RWPE1 (cell line): ENCODE results near the gene THBS2.
"Not testable (repeated sequence)": the region's sequence is repeated elsewhere in the genome, so short reads cannot be mapped to it uniquely, and the experiment has no call there.

Source experiments
- CTCF ChIA-PET: fragments of 350-600 bp; sonication (Branson Sonifier 250); formaldehyde crosslinking; extraction: SDS; loops from one replicate; lab custom pipeline; 2021; lab: Yijun Ruan, JAX
- POLR2A ChIA-PET: fragments of 400-600 bp; formaldehyde crosslinking; extraction: SDS; loops from one replicate; lab custom pipeline; 2020; ENCODE audit warnings: antibody characterized with exemption; ENCODE audit not compliant: low non-redundant PET; lab: Yijun Ruan, JAX
- DNase-seq: peaks from one replicate; pipeline ENCODE4 v3.0.0; 2012; ENCODE audit warnings: low spot score
- H3K27ac ChIP-seq: fragments of 450-650 bp; 2 replicates; pipeline ENCODE4 v1.5.1; 2017
- CTCF ChIP-seq: fragments of 450-650 bp; conservative IDR thresholded peaks from 2 replicates; pipeline ENCODE4 v1.5.1; 2017; ENCODE audit warnings: low read depth, mild to moderate bottlenecking

The THBS2 gene

GRCh38 chr6:169188051-169188470 lies 65.6 kb downstream of the THBS2 start:
- POLR2A ChIA-PET = no interaction called here
- H3K27ac ChIP-seq = no peak overlapping the region
- DNase-seq = no peak
- CTCF ChIA-PET = interaction anchor here (0.7 to 1.0 kb wide), 2 partner anchors 12 to 1195 kb away, joined by 3 read pairs; no protein-coding TSS in a partner anchor
- no peak for TF ChIP-seq CTCF

- POLR2A ChIA-PET = no interaction called here
These were observed 67.0 kb downstream of the THBS2 start for GRCh38 chr6:169186496-169187169.

GRCh38 chr6:169185692-169186485 lies 67.8 kb downstream of the THBS2 start:
- no peak overlapping the region for H3K27ac ChIP-seq
- DNase-seq = no peak
- no peak for TF ChIP-seq CTCF
- ChIA-PET POLR2A (no interaction called here), CTCF (interaction anchor here (0.6 kb wide), 2 partner anchors 307 to 661 kb away, joined by 4 read pairs; no protein-coding TSS in a partner anchor)

More at GRCh38 chr6:169186496-169187169, 67.0 kb downstream of the THBS2 start:
- DNase-seq = no peak
- CTCF ChIA-PET = no interaction called here
- TF ChIP-seq CTCF = no peak
- H3K27ac ChIP-seq = no peak overlapping the region

- ChIA-PET POLR2A (no interaction called here), CTCF (no interaction called here)
- TF ChIP-seq CTCF = no peak
- no peak overlapping the region for H3K27ac ChIP-seq
- DNase-seq = no peak
These were observed 68.6 kb downstream of the THBS2 start for GRCh38 chr6:169185011-169185521.

GRCh38 chr6:169184419-169184818 lies 69.2 kb downstream of the THBS2 start:
- CTCF ChIA-PET = no interaction called here
- no peak overlapping the region for H3K27ac ChIP-seq
- TF ChIP-seq CTCF = no peak
- no peak for DNase-seq
- POLR2A ChIA-PET = no interaction called here

GRCh38 chr6:169183233-169183632 lies 70.4 kb downstream of the THBS2 start:
- TF ChIP-seq CTCF = no peak
- POLR2A ChIA-PET = no interaction called here
- DNase-seq = no peak
- CTCF ChIA-PET = no interaction called here
- no peak overlapping the region for H3K27ac ChIP-seq

- H3K27ac ChIP-seq, DNase-seq, CTCF ChIA-PET, POLR2A ChIA-PET: not testable (repeated sequence)
These were observed 73.8 kb downstream of the THBS2 start for GRCh38 chr6:169179831-169180230.
